ENCODE data around the gene PLA2G4A.

GRCh38 chr1:186901631-186902030 is 72.9 kb downstream of the PLA2G4A start:
- TF ChIP-seq GATA2 (IDR thresholded peaks at IDR 0.05; ENCODE audit: low read depth, low read length) (no peak), GATA3 (IDR thresholded peaks at IDR 0.05; ENCODE audit: low read depth, low read length) (no peak)

Measured in SH-SY5Y (cell line).